Gastrocnemius medialis (tissue), 4 donors: ENCODE results near the gene GCSAM. TPM values are rescaled to one million over a fixed set of nuclear protein-coding genes. Genes with fewer than 3 reads are reported as not detected.

Source experiments
- ATAC-seq, 2 donors: fragments of 150-250 bp; one replicate each; pipeline ENCODE4 v1.9.1; 2016
- DNase-seq, 2 donors: peaks; one replicate each; pipeline ENCODE4 v3.0.0-alpha.2; 2019
- H3K27ac ChIP-seq, 4 donors: fragments of 200-600 bp; sonication (generic); 1 replicate in 1 of 4; 2 replicates in 3 of 4; pipeline ENCODE4 v1.5.1; 2016 to 2018; ENCODE audit warnings: mild to moderate bottlenecking in 2 of 4, moderate library complexity in 1 of 4
- H3K27me3 ChIP-seq, 3 donors: fragments of 200-600 bp; sonication (generic) in 2 of 3; 1 replicate in 1 of 3; 2 replicates in 2 of 3; pipeline versions ENCODE4 v1.5.1 to v1.6.0; 2016 to 2019; ENCODE audit warnings: mild to moderate bottlenecking in 1 of 3, moderate library complexity in 1 of 3
- H3K36me3 ChIP-seq, 2 donors: fragments of 200-600 bp; sonication (generic) in 1 of 2; one replicate each; pipeline ENCODE4 v1.5.1; 2017 to 2018
- H3K4me1 ChIP-seq, 2 donors: fragments of 200-600 bp; sonication (generic) in 1 of 2; one replicate each; pipeline ENCODE4 v1.5.1; 2016 to 2017; ENCODE audit warnings: mild to moderate bottlenecking in 2 of 2
- H3K4me3 ChIP-seq, 4 donors: fragments of 200-600 bp; sonication (generic) in 3 of 4; 1 replicate in 1 of 4; 2 replicates in 3 of 4; pipeline ENCODE4 v1.5.1; 2016 to 2019; ENCODE audit warnings: mild to moderate bottlenecking in 2 of 4
- H3K9me3 ChIP-seq, 3 donors: fragments of 200-600 bp; sonication (generic) in 2 of 3; 1 replicate in 1 of 3; 2 replicates in 2 of 3; pipeline ENCODE4 v1.5.1; 2016 to 2019
- POLR2A ChIP-seq, 2 donors: fragments of 450-650 bp; IDR thresholded peaks; one replicate each; pipeline ENCODE4 v1.6.1; 2017; ENCODE audit warnings: antibody characterized with exemption in 2 of 2, mild to moderate bottlenecking in 2 of 2, moderate library complexity in 2 of 2
- in situ Hi-C, 4 donors: fragments of 200-750 bp; cut with MboI; loops; one replicate each; pipeline versions ENCODE4 v1.15.0 to v1.8.0; 2017; ENCODE audit warnings: low sequenced_read_pairs in 4 of 4
- intact Hi-C: fragments of 100-400 bp; cut with DNase I; formaldehyde crosslinking; loops from one replicate; pipeline ENCODE4 v1.15.1; 2023; ENCODE audit warnings: low total_unique reads
- total RNA-seq, 4 donors: library from RNA; depleted of rRNA; stranded (reverse); fragments of >200 nt; gene quantifications; one replicate each; pipeline versions ENCODE4 v1.1.0 to v1.2.3, GENCODE V29; 2016
- TF ChIP-seq, protein P1 (sequence below), 5 experiments: fragments of 450-650 bp in 3 of 5; fragments of 200-600 bp in 2 of 5; sonication (generic) in 2 of 5; IDR thresholded peaks in 4 of 5; conservative IDR thresholded peaks in 1 of 5; 1 replicate in 4 of 5; 2 replicates in 1 of 5; pipeline ENCODE4 v1.5.1; 2016 to 2019; ENCODE audit warnings: antibody characterized with exemption in 5 of 5, mild to moderate bottlenecking in 3 of 5, moderate library complexity in 3 of 5

Gene GCSAM
- total RNA-seq, 4 donors from 2014 or later: not detected

DNA sequence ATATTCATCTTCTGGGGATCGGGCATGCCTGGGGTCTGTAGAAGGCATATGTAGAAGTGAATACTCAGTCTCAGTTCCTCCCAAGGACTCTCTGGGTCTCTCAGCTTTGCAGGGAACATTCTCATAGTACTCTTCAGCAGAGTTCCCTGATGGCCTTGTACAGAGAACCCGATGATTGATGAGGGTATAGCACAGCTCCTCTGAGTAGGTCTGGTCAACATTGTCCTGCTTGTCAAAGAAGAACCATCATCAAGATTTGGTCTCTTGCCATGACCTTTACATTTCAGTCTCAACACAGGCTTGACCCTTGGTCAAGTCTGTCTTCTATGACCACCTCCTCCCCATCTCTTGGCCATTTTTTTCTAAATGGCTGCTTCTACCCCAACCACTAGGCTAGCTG lies 9.5 kb downstream of the GCSAM start:
- no peaks in the 10 kb centered on the region for H3K4me1 ChIP-seq
- in situ Hi-C loops (loop anchor here in 1 of 4 donors (25.0 kb wide), 1 partner anchor 389 kb away; no protein-coding TSS in a partner anchor), intact Hi-C loops (no loop called here)
- no peak overlapping the region for H3K4me3 ChIP-seq
- no peaks in the 10 kb centered on the region for H3K9me3 ChIP-seq
- no peaks in the 10 kb centered on the region for H3K27me3 ChIP-seq
- DNase-seq (no peak), ATAC-seq (no peak)
- no peak overlapping the region for H3K27ac ChIP-seq
- H3K36me3 ChIP-seq: no peaks in the 10 kb centered on the region
- no peak for TF ChIP-seq POLR2A (IDR thresholded peaks at IDR 0.05)
- TF ChIP-seq, protein P1, sequence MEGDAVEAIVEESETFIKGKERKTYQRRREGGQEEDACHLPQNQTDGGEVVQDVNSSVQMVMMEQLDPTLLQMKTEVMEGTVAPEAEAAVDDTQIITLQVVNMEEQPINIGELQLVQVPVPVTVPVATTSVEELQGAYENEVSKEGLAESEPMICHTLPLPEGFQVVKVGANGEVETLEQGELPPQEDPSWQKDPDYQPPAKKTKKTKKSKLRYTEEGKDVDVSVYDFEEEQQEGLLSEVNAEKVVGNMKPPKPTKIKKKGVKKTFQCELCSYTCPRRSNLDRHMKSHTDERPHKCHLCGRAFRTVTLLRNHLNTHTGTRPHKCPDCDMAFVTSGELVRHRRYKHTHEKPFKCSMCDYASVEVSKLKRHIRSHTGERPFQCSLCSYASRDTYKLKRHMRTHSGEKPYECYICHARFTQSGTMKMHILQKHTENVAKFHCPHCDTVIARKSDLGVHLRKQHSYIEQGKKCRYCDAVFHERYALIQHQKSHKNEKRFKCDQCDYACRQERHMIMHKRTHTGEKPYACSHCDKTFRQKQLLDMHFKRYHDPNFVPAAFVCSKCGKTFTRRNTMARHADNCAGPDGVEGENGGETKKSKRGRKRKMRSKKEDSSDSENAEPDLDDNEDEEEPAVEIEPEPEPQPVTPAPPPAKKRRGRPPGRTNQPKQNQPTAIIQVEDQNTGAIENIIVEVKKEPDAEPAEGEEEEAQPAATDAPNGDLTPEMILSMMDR (IDR thresholded peaks at IDR 0.05 in 4 of 5, conservative IDR thresholded peaks at IDR 0.05 in 1 of 5): no peak

GRCh38 chr3:112122870-112123269 lies 10.2 kb downstream of the GCSAM start:
- in situ Hi-C loops: loop anchor here in 1 of 4 donors (25.0 kb wide), 1 partner anchor 389 kb away; no protein-coding TSS in a partner anchor
- Histone ChIP-seq H3K9me3 (no peaks in the 10 kb centered on the region), H3K4me1 (no peaks in the 10 kb centered on the region), H3K4me3 (no peak overlapping the region), H3K36me3 (no peaks in the 10 kb centered on the region), H3K27me3 (no peaks in the 10 kb centered on the region), H3K27ac (no peak overlapping the region)
- TF ChIP-seq, protein P1 (IDR thresholded peaks at IDR 0.05 in 4 of 5, conservative IDR thresholded peaks at IDR 0.05 in 1 of 5): no peak
- no peak for ATAC-seq
- intact Hi-C loops: no loop called here
- DNase-seq: no peak

- no peaks in the 10 kb centered on the region for H3K36me3 ChIP-seq
- no peaks in the 10 kb centered on the region for H3K9me3 ChIP-seq
- H3K4me1 ChIP-seq: no peaks in the 10 kb centered on the region
- TF ChIP-seq, protein P1 (IDR thresholded peaks at IDR 0.05 in 4 of 5, conservative IDR thresholded peaks at IDR 0.05 in 1 of 5): no peak
- no peak for TF ChIP-seq POLR2A (IDR thresholded peaks at IDR 0.05)
- ATAC-seq (no peak), DNase-seq (no peak)
- no peaks in the 10 kb centered on the region for H3K27me3 ChIP-seq
- in situ Hi-C loops: loop anchor here in 1 of 4 donors (25.0 kb wide), 1 partner anchor 390 kb away; no protein-coding TSS in a partner anchor
- intact Hi-C loops: no loop called here
- H3K27ac ChIP-seq: no peak overlapping the region
- no peak overlapping the region for H3K4me3 ChIP-seq
Observed at GRCh38 chr3:112121577-112122547, 11.2 kb downstream of the GCSAM start.

- H3K4me1 ChIP-seq: no peaks in the 10 kb centered on the region
- TF ChIP-seq POLR2A (IDR thresholded peaks at IDR 0.05): no peak
- TF ChIP-seq, protein P1 (IDR thresholded peaks at IDR 0.05 in 4 of 5, conservative IDR thresholded peaks at IDR 0.05 in 1 of 5): no peak
- intact Hi-C loops: loop anchor here (10.0 kb wide), 1 partner anchor 415 kb away; no protein-coding TSS in a partner anchor
- ATAC-seq (no peak), DNase-seq (no peak)
- in situ Hi-C loops: loop anchor here in 1 of 4 donors (25.0 kb wide), 1 partner anchor 392 kb away; no protein-coding TSS in a partner anchor
- H3K9me3 ChIP-seq: no peaks in the 10 kb centered on the region
- no peak overlapping the region for H3K27ac ChIP-seq
- H3K36me3 ChIP-seq: no peaks in the 10 kb centered on the region
- H3K4me3 ChIP-seq: no peak overlapping the region
- no peaks in the 10 kb centered on the region for H3K27me3 ChIP-seq
Observed at GRCh38 chr3:112119962-112120836, 12.8 kb downstream of the GCSAM start.
